Stimulated activated CD4-positive, alpha-beta T cell treated with anti-CD3 and anti-CD28 coated beads, Interleukin-1b, Interleukin-23, amount 100 ng/mL, for 4 hours (primary cell): ENCODE data around the gene SLC25A22.
A peak's percentile ranks its signal among the peaks of the same experiment; 100 is the strongest.

ENCODE experiments used
- DNase-seq, 2 donors: peaks; one replicate each; pipeline ENCODE4 v3.0.0-alpha.2; 2020; ENCODE audit warnings: low read depth in 2 of 2

Gene SLC25A22

DNA sequence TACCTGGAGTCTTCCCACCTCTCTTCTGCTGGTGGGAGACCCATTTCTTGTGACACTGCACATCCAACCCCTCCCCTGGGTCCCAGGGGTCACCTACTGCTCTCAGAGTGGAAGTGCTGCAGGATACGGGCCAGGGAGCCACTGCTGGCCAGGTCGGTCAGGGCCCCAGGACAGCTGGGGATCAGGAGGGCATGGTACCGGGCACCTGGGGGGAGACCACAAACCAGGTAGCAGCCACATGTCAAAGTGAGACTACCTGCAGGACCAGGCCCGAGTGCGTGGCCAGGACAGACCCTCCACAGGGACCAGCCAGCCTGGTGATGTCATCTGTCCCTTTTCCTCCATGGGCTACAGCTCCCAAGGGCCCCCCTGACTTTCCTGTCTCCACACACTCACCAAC lies 24.7 kb downstream of the SLC25A22 start:
- DNase-seq: no peak

DNA sequence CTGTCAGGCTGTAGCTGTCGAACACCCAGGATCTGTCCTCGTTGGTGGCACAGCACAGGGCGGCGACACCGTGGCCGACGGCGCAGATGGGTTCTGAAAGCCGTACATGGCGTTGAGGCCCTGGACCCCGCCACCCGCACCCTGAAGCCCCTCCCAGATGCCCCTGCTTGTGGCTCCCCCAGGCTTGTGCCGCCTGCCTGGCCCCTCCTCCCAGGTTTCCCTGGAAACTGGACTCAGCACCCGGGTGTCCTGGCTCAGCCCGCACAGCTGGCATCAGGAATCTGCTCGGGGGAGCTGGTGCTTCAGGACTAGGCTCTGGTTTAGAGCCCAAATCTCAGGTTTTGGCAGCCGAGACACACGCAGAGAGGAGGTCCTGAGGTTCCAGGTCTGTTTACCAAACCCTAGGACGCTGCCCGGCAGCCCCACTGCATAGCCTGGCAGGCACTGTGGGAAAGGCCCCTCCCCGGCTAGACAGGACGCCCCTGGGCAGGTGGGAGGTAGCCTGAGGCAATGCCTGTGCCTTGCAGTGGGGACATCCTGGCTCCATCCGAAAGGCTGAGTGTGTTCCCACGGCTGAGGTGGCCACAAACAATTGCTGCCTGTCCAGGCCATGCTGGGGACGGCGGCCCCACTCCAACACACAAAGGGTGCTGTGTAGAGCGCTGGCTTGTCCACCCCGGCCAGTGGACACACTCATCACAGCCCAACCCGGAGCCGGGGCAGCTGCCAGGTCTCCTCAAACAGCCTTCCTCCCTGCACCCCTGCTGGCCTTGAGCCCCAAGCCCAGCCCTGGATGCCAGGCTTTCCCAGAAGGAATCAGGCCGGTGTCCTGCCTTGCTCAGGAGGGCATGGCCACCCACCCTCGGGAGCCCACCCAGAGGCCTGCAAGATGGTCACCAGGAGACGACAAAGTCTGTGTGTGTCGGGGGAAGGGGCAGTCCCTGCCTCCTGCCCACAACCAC lies 25.4 kb downstream of the SLC25A22 start:
- DNase-seq: no peak

DNA sequence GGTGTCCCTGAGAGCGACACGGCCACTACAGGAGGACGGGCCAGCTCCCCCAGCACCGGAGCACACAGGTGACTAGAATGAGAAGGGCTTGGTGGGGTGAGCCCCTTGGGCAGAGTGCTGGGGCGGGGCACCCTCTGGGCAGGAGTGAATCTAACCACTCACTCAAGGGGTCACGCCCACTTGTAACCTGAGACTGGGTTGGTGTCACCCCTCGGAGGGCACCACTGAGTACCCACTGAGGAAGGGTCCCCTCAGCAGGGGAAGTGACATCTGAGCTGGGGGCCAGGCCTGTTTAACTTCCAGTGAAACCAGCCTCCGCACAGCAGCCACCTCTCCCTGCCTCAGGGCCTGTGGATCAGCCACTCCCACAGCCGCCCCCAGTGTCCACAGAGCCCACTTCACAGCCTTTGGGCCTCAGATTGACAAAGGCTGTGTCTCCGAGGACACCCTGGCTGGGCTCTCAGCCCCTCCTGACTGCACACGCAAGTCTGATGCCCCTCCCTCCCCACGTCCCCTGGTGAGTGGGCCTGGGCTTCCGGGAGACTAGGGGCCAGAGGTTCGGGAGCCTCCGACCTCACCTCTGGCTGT lies 26.4 kb downstream of the SLC25A22 start:
- no peak for DNase-seq

DNA sequence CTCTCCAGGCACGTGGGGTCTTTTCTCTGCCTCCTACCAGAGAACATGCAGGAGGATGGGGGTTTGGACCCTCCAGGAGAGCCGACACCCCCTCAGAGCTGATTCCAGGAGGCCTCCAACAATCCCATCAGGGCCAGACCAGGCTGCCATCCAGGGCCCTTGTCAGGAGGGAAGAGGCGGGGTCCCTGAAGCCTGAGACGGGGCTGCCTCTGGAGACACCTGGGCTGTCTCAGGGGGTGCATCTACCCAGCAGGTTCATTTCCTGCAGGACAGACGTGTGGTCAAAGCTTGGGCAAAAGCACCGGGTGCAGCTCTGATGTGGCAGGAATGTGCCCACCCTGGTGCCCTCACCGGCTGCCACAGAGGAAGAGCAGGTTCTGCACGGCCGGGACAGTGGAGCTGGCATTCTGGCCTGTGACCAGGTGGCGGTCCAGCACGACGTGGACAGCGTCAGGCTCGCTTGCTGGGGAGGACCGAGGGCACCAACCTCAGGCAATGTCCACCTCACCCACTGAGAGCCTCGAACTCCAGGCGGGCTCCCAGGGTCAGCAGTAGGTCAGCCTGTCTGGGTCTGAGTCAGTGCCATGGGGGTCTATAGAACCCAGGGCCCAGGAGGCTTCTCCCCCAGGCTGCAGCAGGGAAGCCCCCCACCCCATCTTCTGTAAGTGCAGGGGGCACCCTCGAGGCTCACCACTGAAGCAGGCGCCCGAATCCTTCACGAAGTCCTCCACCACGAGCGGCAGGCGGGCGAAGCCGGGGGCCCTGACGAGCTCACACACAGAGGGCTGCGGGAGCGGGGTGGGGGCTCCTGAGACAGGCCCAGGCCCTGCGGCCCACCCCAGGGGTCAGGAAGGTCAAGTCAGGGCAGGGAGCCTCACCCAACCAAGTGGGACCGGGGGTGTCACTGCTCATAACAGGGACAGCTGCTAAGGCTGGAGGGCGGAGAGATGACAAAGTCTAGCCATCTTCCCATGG lies 27.2 kb downstream of the SLC25A22 start:
- no peak for DNase-seq

DNA sequence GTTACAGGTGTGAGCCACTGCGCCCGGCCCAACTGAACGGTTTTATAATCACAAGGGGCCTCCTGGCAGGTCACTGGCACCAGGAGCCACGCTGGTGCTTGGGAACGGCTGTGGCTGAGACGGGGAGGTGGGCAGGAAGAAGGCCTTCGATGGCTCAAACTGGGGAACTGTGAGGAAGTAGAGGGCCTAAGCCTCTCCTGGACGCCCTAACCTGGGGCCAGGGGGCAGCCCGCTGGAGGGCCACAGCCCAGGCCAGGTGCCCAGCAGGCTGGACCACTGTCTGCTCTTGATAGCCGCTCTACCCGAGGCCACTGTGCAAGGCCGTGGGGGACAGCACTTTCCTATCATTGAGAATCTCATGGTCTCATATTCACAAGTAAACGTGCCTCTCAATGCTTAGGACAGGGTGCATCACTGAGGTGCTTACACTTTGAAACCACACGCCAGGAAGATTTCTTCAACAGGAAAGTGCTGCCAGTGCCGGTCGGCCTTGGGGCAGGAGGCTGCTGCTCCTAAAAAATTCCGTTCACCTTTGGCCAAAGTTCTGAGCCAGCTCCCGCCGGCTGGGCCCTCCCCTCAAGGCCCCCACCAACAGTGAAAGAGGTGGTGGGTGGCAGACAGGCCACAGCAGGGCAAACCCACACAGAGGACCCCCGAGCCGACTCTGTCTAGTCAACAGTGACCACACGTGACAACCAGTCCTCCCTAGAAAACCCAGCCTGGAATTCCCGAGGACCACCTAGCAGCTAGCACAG lies 28.0 kb downstream of the SLC25A22 start:
- DNase-seq: no peak

DNA sequence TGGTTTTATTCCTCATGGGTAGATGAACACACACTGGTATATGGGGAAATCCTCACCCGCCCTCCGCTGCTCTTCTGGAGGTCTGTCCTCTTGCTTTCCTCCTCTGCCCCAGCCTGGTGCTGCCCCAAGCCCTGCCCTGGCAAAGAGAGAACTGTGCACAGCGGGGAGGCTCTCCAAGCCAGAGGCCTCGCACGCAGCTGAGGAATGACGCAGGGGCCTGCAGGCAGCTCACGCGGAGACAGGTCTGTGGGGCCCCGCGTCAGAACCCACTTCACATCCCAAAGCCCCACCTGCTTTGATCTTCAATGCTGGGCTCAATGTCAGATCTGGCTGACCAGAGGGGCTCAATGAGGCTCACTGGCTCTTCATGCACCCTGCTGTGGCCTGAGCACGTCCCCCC lies 30.8 kb downstream of the SLC25A22 start:
- DNase-seq: no peak

DNA sequence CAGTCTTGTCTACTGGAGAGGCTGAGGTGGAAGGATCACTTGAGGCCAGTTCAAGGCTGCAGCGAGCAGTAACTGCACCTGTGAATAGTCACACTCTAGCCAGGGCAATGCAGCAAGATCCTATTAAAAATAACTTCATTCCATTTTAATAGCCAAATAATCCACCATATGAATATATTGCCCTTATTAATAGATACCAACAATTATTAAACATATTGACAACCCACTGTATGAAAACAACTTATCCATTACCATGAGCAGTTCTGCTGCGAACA lies 31.2 kb downstream of the SLC25A22 start:
- no peak for DNase-seq

DNA sequence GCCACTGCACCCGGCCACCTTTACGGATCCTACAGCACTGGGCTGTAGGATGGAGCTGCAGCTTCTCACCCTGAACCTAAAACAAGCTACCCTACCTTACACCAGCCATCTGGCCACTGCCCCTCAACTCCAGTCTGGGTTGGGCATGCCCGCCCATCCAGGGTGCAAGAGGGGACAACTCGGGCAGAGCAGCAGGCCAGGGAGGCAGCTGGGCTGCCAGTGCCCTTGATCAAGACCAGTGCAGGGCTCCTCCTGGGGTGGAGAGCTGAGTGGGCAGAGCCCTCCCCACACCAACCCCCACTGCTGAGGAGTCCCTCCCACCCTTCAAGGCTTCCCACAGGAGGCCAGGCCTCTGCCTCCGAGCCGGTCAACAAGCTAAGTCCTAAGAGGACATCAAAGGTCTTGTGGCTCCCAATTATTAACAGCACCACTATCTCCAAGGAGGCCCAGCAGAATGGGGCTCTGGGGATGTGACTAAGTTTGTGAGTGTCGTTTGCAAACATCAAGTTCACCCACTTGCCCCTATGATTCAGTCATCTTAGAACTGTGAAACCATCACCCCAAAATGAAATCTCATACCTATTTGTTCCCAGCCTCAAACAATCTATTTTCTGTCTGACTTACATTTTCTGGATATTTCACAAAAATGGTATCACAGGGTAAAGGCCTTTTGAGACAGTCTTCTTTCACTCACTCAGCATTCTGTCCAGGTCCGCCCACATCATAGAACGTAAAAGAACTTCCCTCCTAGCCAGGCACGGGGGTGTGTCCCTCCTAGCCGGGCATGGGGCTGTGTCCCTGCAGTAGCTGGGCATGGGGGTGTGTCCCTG lies 31.8 kb downstream of the SLC25A22 start:
- DNase-seq: no peak

DNA sequence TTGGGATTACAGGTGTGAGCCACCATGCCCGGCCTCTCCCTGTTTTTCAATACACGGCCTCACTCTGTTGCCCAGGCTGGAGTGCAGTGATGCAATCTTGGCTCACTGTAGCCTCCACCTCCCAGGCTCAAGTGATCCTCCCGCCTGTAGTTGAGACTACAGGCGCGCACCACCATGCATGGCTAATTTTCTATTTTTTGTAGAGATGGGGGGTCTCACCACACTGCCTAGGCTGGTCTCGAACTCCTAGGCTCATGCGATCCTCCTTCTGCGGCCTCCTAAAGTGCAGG lies 32.3 kb downstream of the SLC25A22 start:
- DNase-seq: no peak

GRCh38 chr11:765025-765801 lies 32.9 kb downstream of the SLC25A22 start:
- peak; percentile 40 to 47 for DNase-seq

- no peak for DNase-seq
Measured at GRCh38 chr11:764322-765024, 33.6 kb downstream of the SLC25A22 start.

DNA sequence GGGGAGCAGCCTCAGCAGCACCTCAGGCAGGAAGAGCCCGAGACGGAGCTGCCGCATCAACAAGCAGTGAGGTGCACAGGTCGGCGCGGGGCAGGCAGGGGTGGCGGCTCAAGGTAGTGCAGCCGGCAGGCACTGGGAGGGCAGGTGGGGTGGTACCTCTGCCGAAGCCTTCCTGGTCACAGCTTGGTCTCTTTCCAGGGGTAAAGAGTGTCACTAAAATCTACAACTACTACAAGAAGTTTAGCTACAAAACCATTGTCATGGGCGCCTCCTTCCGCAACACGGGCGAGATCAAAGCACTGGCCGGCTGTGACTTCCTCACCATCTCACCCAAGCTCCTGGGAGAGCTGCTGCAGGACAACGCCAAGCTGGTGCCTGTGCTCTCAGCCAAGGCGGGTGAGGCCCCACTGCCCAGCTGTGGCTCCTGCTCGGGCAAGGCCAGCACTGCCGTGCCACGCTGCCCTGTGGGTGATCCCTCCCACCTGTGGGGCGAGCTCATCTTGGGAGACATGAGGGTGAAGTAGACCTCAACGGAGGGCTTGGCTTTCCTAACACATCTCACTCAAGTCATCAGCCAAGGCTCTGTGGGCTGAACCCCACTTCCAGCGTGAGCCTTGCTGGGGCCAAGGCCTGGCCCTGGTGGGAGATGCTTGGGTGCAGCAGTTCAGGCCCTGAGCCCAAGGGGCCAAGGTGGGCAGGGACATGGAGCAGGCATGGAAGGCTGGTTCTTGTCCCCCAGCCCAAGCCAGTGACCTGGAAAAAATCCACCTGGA lies 34.3 kb downstream of the SLC25A22 start:
- DNase-seq: no peak

DNA sequence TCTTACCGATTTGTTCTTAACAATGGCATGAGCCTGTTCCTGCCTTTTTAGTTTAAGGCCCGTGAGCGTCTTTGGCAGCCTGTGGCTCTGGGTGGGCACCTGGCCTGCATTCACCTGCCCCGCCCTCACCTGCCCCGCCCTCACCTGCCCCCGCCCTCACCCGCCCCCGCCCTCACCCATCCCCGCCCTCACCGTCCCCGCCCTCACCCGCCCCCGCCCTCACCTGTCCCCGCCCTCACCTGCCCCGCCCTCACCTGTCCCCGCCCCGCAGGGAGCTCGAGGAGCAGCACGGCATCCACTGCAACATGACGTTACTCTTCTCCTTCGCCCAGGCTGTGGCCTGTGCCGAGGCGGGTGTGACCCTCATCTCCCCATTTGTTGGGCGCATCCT lies 35.0 kb downstream of the SLC25A22 start:
- DNase-seq: no peak

DNA sequence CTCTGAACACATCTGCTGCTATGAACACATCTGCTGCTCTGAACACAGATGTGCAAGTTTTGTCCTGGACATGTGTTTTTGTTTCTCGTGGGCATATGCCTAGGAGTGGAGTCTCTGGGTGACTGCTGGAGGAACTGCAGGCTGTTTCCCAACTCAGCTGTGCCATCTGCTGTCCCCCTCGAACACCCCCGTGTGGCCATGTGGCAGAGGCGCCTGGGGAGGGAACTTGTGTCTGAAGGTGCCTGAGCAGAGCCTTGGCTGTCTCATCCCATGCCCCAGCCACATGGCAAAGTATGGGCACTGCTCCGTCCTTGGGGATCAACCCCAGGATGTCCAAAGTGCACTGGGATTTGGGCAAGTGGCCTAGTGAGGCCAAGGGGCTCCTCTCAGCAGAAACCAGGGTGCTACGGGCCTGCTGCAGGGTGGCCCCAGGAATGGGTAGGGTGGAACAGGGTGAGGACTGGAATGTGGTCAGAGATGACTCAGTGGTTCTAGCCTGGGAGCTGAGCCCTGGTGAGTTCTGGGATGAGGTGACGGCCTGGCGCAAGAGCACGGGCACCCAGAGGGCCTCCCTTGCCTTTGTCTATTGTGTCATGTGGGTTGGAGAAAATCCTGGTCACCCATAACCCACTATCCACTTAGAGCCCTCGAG lies 35.5 kb downstream of the SLC25A22 start:
- no peak for DNase-seq

DNA sequence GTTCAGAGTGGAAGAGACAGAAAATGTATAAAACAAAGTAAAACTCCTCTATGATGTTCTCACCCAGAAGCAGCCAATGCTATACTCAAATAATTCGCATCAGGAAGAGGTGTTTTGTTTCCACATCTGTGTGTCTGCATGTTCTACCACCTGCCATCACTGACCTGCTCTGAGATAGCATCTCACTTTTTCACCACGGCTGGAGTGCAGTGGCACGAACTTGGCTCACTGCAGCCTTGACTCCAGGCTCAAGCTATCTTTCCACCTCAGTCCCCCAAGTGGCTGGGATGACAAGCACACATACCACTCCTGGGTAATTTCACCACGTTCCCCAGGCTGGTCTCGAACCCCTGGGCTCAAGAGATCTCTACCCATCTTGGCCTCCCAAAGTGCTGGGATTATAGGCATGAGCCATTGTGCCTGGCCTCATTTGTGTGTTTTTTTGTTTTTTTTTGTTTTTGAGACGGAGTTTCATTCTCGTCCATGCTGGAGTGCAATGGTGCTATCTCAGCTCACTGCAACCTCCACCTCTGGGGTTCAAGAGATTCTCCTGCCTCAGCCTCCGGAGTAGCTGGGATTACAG lies 36.5 kb downstream of the SLC25A22 start:
- DNase-seq: no peak

GRCh38 chr11:760236-760635 lies 37.8 kb downstream of the SLC25A22 start:
- DNase-seq: no peak

GRCh38 chr11:749731-750130 lies 48.4 kb downstream of the SLC25A22 start:
- DNase-seq: no peak

DNA sequence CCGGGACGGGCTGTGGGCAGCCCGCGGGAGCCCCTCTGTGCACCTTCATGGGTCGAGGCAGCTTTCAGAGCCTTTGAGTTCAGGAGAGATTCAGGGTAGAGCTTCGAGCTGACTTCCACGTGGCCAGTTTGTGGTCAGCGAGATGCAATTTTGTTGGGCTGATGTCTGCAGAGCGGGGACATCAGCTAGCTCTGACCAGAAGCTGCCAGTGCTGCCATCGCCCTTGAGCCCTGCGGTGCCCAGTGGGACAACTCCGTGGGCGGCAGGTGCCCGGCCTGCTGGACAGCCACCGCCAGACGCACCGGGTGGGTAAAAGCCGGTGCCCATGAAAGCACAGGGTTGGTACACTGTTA lies 50.1 kb downstream of the SLC25A22 start:
- DNase-seq: no peak
